DMS79 (cell line): ENCODE measurements around the gene DCAKD.

ENCODE experiments used
- DNase-seq: peaks from one replicate; lab custom pipeline; 2025; lab: John Stamatoyannopoulos, UW

Gene DCAKD

GRCh38 chr17:45030733-45031132 is 20.7 kb downstream of the DCAKD start:
- no peak for DNase-seq

GRCh38 chr17:45029758-45030423 is 21.5 kb downstream of the DCAKD start:
- no peak for DNase-seq

GRCh38 chr17:45029096-45029495 is 22.3 kb downstream of the DCAKD start:
- no peak for DNase-seq

- DNase-seq: no peak
Observed at GRCh38 chr17:45022655-45023339, 28.6 kb downstream of the DCAKD start.

GRCh38 chr17:45022288-45022648 is 29.2 kb downstream of the DCAKD start:
- DNase-seq: no peak

GRCh38 chr17:45021607-45022287 is 29.7 kb downstream of the DCAKD start:
- DNase-seq: no peak

- DNase-seq: no peak
Observed at GRCh38 chr17:45020354-45021138, 30.9 kb downstream of the DCAKD start.

- DNase-seq: peak; percentile 20
Observed at GRCh38 chr17:45018848-45019711, 32.4 kb downstream of the DCAKD start.

- DNase-seq: no peak
Observed at GRCh38 chr17:45018514-45018847, 33.0 kb downstream of the DCAKD start.

GRCh38 chr17:45016823-45017222 is 34.6 kb downstream of the DCAKD start:
- no peak for DNase-seq

- no peak for DNase-seq
Observed at GRCh38 chr17:45016237-45016636, 35.2 kb downstream of the DCAKD start.

GRCh38 chr17:45013021-45013997 is 38.1 kb downstream of the DCAKD start:
- peak; percentile 59 for DNase-seq

- DNase-seq: no peak
Observed at GRCh38 chr17:45011767-45012166, 39.7 kb downstream of the DCAKD start.

- peak; percentile 25 for DNase-seq
Observed at GRCh38 chr17:45009676-45010467, 41.6 kb downstream of the DCAKD start.

GRCh38 chr17:45008216-45008615 is 43.2 kb downstream of the DCAKD start:
- DNase-seq: no peak

GRCh38 chr17:45006927-45007461 is 44.4 kb downstream of the DCAKD start:
- no peak for DNase-seq

GRCh38 chr17:45005700-45006099 is 45.7 kb downstream of the DCAKD start:
- no peak for DNase-seq

- no peak for DNase-seq
Observed at GRCh38 chr17:45004388-45004787, 47.0 kb downstream of the DCAKD start.

- DNase-seq: no peak
Observed at GRCh38 chr17:45003877-45004276, 47.6 kb downstream of the DCAKD start.
